Esophagus muscularis mucosa (tissue), 4 donors: Measurements from ENCODE around the gene ATP1A3.

Experiments
- EP300 ChIP-seq: sonication (generic); formaldehyde crosslinking; IDR thresholded peaks from one replicate; pipeline ENCODE4 v1.6.1; 2017; ENCODE audit warnings: antibody characterized with exemption
- POLR2A ChIP-seq: fragments of 450-650 bp; IDR thresholded peaks from one replicate; pipeline ENCODE4 v1.6.1; 2017; ENCODE audit warnings: antibody characterized with exemption, moderate library complexity, mild to moderate bottlenecking, low read depth
- POLR2AphosphoS5 ChIP-seq, 2 donors: sonication (generic); formaldehyde crosslinking; IDR thresholded peaks; one replicate each; pipeline ENCODE4 v1.6.1; 2017; ENCODE audit warnings: antibody characterized with exemption in 2 of 2
- TF ChIP-seq, protein P1 (sequence below), 3 experiments: fragments of 200-600 bp in 2 of 3; fragments of 450-650 bp in 1 of 3; sonication (generic) in 2 of 3; IDR thresholded peaks; one replicate each; pipeline ENCODE4 v1.5.1; 2017 to 2019; ENCODE audit warnings: antibody characterized with exemption in 3 of 3, mild to moderate bottlenecking in 2 of 3, moderate library complexity in 1 of 3

DNA sequence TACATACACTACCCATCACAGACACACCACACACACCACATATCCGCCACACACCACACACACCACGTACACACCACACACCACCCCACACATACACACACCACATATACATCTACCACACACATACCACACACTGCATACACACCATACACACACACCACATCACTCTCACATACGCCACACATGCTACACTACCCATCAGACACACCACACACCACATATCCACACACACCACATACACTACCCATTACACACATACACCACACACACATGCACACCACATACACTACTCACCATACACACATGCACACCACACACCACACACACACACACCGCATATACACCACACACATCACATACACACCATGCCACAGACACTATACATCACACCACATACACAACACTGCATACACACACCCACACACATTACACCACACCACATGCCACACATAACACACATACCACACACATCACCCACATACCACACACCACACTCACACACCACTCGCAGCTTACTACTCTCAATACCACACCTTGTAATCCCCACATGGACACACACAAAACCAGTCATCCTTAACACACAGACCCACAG is 75.3 kb downstream of the ATP1A3 start:
- TF ChIP-seq POLR2A (no peak), EP300 (no peak), POLR2AphosphoS5 (IDR thresholded peaks at IDR 0.05) (no peak)
- TF ChIP-seq, protein P1, sequence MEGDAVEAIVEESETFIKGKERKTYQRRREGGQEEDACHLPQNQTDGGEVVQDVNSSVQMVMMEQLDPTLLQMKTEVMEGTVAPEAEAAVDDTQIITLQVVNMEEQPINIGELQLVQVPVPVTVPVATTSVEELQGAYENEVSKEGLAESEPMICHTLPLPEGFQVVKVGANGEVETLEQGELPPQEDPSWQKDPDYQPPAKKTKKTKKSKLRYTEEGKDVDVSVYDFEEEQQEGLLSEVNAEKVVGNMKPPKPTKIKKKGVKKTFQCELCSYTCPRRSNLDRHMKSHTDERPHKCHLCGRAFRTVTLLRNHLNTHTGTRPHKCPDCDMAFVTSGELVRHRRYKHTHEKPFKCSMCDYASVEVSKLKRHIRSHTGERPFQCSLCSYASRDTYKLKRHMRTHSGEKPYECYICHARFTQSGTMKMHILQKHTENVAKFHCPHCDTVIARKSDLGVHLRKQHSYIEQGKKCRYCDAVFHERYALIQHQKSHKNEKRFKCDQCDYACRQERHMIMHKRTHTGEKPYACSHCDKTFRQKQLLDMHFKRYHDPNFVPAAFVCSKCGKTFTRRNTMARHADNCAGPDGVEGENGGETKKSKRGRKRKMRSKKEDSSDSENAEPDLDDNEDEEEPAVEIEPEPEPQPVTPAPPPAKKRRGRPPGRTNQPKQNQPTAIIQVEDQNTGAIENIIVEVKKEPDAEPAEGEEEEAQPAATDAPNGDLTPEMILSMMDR (IDR thresholded peaks at IDR 0.05), result no peak
